IMR-90 (cell line): ENCODE results near the gene AIRE. TPM values are rescaled to one million over a fixed set of nuclear protein-coding genes. Genes with fewer than 3 reads are reported as not detected.
A peak's percentile ranks its signal among the peaks of the same experiment; 100 is the strongest.

Experiments used
- ATAC-seq: fragments of 200-7000 bp; cut with Tn5 transposase; 2 replicates; pipeline ENCODE4 v1.9.1; 2020; ENCODE audit warnings: low read depth, mild to moderate bottlenecking, moderate library complexity
- BruUV-seq: library from RNA; stranded (reverse); fragments of 400-500 nt; replicated peaks from 2 replicates; lab custom pipeline; 2021; lab: Mats Ljungman, UMichigan
- CTCF ChIA-PET: fragments of 300-600 bp; formaldehyde crosslinking; extraction: SDS; loops from one replicate; lab custom pipeline; 2021; ENCODE audit warnings: antibody characterized with exemption; lab: Yijun Ruan, JAX
- POLR2A ChIA-PET: fragments of 300-600 bp; sonication (Branson Sonifier 250); formaldehyde crosslinking; loops from one replicate; lab custom pipeline; 2022; ENCODE audit warnings: antibody characterized with exemption; ENCODE audit not compliant: unreplicated experiment; lab: Charles Lee
- DNase-seq: peaks from one replicate; pipeline ENCODE4 v3.0.0; 2013
- H2AFZ ChIP-seq: replicated peaks from 2 replicates; pipeline ENCODE3; 2013; ENCODE audit warnings: low read length, mild to moderate bottlenecking; ENCODE audit not compliant: poor library complexity
- H2AK5ac ChIP-seq: 2 replicates; pipeline ENCODE4 v1.6.1; 2013; ENCODE audit warnings: low read depth, low read length, inconsistent platforms
- H2AK9ac ChIP-seq: replicated peaks from 2 replicates; pipeline ENCODE3; 2013; ENCODE audit warnings: mild to moderate bottlenecking, low read depth, low read length, moderate library complexity; ENCODE audit not compliant: poor library complexity
- H2BK120ac ChIP-seq: 2 replicates; pipeline ENCODE4 v1.6.1; 2013; ENCODE audit warnings: low read depth, low read length, inconsistent platforms
- H2BK15ac ChIP-seq: 3 replicates; pipeline ENCODE4 v1.6.1; 2013; ENCODE audit warnings: low read depth, low read length, inconsistent platforms
- H2BK20ac ChIP-seq: 2 replicates; pipeline ENCODE4 v1.6.1; 2013; ENCODE audit warnings: low read depth, mild to moderate bottlenecking, inconsistent platforms, low read length, moderate library complexity
- H2BK5ac ChIP-seq: 2 replicates; pipeline ENCODE4 v1.6.1; 2013; ENCODE audit warnings: mild to moderate bottlenecking, low read depth, low read length, inconsistent platforms; ENCODE audit not compliant: poor library complexity, severe bottlenecking
- H3K14ac ChIP-seq: replicated peaks from 2 replicates; pipeline ENCODE4 v1.6.1; 2013; ENCODE audit warnings: low read depth, low read length, inconsistent platforms
- H3K18ac ChIP-seq: 2 replicates; pipeline ENCODE4 v1.6.1; 2013; ENCODE audit warnings: low read depth, low read length, control low read depth
- H3K23ac ChIP-seq: 2 replicates; pipeline ENCODE4 v1.6.1; 2013; ENCODE audit warnings: low read depth, low read length, inconsistent platforms
- H3K27ac ChIP-seq: 2 replicates; pipeline ENCODE4 v1.5.1; 2013; ENCODE audit warnings: mild to moderate bottlenecking, control low read depth, low read length; ENCODE audit not compliant: insufficient read depth
- H3K27me3 ChIP-seq: 2 replicates; pipeline ENCODE4 v1.6.1; 2013; ENCODE audit warnings: low read length; ENCODE audit not compliant: control insufficient read depth, insufficient read depth
- H3K36me3 ChIP-seq: 2 replicates; pipeline ENCODE4 v1.6.1; 2013; ENCODE audit warnings: low read length, mixed read lengths; ENCODE audit not compliant: control insufficient read depth, insufficient read depth
- H3K4ac ChIP-seq: 2 replicates; pipeline ENCODE4 v1.6.1; 2013; ENCODE audit warnings: low read depth, low read length, inconsistent platforms
- H3K4me1 ChIP-seq: 2 replicates; pipeline ENCODE4 v1.6.1; 2013; ENCODE audit warnings: low read length, mixed read lengths; ENCODE audit not compliant: control insufficient read depth, insufficient read depth
- H3K4me2 ChIP-seq: 2 replicates; pipeline ENCODE4 v1.6.1; 2013; ENCODE audit warnings: low read depth, mild to moderate bottlenecking, control low read depth, low read length, moderate library complexity
- H3K4me3 ChIP-seq: 2 replicates; pipeline ENCODE4 v1.5.1; 2013; ENCODE audit warnings: low read depth, mild to moderate bottlenecking, control low read depth, low read length, moderate library complexity; ENCODE audit not compliant: insufficient read depth
- H3K56ac ChIP-seq: 2 replicates; pipeline ENCODE4 v1.6.1; 2013; ENCODE audit warnings: low read length, inconsistent platforms; ENCODE audit not compliant: insufficient read depth; ENCODE audit errors: extremely low read depth
- H3K79me1 ChIP-seq, 2 experiments: 2 replicates each; pipeline ENCODE4 v1.6.1; 2013; ENCODE audit warnings: low read length in 2 of 2, inconsistent platforms in 1 of 2, low read depth in 1 of 2
- H3K9ac ChIP-seq: 2 replicates; pipeline ENCODE4 v1.6.1; 2013; ENCODE audit warnings: low read depth, low read length, control low read depth
- H3K9me1 ChIP-seq: 2 replicates; pipeline ENCODE4 v1.6.1; 2013; ENCODE audit warnings: low read length, inconsistent platforms; ENCODE audit not compliant: insufficient read depth
- H3K9me3 ChIP-seq: 2 replicates; pipeline ENCODE4 v1.6.1; 2013; ENCODE audit warnings: low read length; ENCODE audit not compliant: control insufficient read depth, insufficient read depth
- H4K20me1 ChIP-seq: 2 replicates; pipeline ENCODE4 v1.6.1; 2013; ENCODE audit warnings: low read length, inconsistent platforms; ENCODE audit not compliant: insufficient read depth
- H4K5ac ChIP-seq: 2 replicates; pipeline ENCODE4 v1.6.1; 2013; ENCODE audit warnings: mild to moderate bottlenecking, low read depth, low read length, control low read depth
- H4K8ac ChIP-seq, 2 experiments: 2 replicates each; pipeline ENCODE4 v1.6.1; 2013; ENCODE audit warnings: low read depth in 2 of 2, low read length in 2 of 2, control low read depth in 1 of 2, inconsistent platforms in 1 of 2
- H4K91ac ChIP-seq: 2 replicates; pipeline ENCODE4 v1.6.1; 2013; ENCODE audit warnings: low read depth, low read length, inconsistent platforms; ENCODE audit not compliant: insufficient read depth
- MXI1 ChIP-seq: IDR thresholded peaks from 2 replicates; pipeline ENCODE4 v1.6.1; 2012; ENCODE audit warnings: low read depth, mild to moderate bottlenecking, low read length, moderate library complexity, borderline replicate concordance
- RAD21 ChIP-seq: IDR thresholded peaks from 2 replicates; pipeline ENCODE4 v1.6.1; 2012; ENCODE audit warnings: low read length, improper control_type of control experiment
- SMC3 ChIP-seq: fragments of 150-350 bp; IDR thresholded peaks from 2 replicates; pipeline ENCODE4 v1.6.1; 2016; ENCODE audit warnings: low read depth, mild to moderate bottlenecking, antibody characterized with exemption, low read length, moderate library complexity
- WGBS, 2 experiments: methylation state at CpG; one replicate each; pipeline versions ENCODE4 v1.1.5 to v1.1.7; 2013; ENCODE audit warnings: missing lambda C conversion rate in 2 of 2; ENCODE audit not compliant: insufficient read length in 1 of 2; ENCODE audit errors: extremely low coverage in 2 of 2; 5-methylcytosine and 5-hydroxymethylcytosine counted together
- dilution Hi-C: fragments of 300-500 bp; cut with HindIII; formaldehyde crosslinking; loops from one replicate; pipeline ENCODE4 v1.14.3; 2018; ENCODE audit warnings: low sequenced_read_pairs; ENCODE audit not compliant: unreplicated experiment
- in situ Hi-C: fragments of 300-500 bp; cut with MboI; formaldehyde crosslinking; loops from 3 replicates; pipeline ENCODE4 v1.14.3; 2019; ENCODE audit warnings: low sequenced_read_pairs, inconsistent platforms, mixed read lengths
- intact Hi-C: fragments of 100-400 bp; cut with micrococcal nuclease; formaldehyde crosslinking; loops from 2 replicates; pipeline ENCODE4 v1.10.0; 2022
- polyA plus RNA-seq, 3 experiments: library from polyadenylated mRNA; depleted of rRNA; stranded (reverse); fragments of >200 nt; gene quantifications; 2 replicates each; pipeline ENCODE4 v1.2.3, GENCODE V29; 2012; ENCODE audit warnings: low replicate concordance in 1 of 3
- total RNA-seq: library from RNA; depleted of rRNA; stranded (reverse); fragments of >200 nt; gene quantifications from 2 replicates; pipeline ENCODE4 v1.2.3, GENCODE V29; 2012
- TF ChIP-seq, protein P1 (sequence below): conservative IDR thresholded peaks from 2 replicates; pipeline ENCODE4 v1.5.1; 2012; ENCODE audit warnings: mild to moderate bottlenecking, low read depth, low read length, improper control_type of control experiment

Gene AIRE
- total and polyA plus RNA-seq, 2 of the 4 experiments (the other 2 are of a cell fraction), result 0.05 TPM; not detected in 1

DNA sequence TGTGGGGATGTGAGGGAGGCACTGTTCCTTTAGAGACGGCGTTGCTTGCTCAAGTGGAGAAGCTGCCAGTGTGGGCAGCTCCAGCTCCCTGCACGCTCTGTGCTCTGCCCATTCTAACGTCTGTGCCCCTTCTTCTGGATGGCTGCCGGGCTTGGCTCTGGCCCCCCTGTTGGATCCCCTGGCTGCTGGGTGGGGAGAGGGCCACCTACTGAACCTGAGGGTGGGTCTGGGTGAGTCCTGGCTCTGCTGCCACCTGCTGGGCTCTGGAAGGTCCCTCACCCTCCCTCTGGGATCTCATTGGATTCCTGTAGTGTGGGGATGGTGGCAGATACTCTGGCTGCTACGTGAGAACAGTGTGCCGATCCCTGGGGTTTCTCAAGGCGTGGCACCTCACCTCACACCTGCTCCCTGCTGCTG, 19.2 kb downstream of the AIRE start:
- ATAC-seq, result peak; percentile 38
- in situ Hi-C loops, result no loop called here

More for the DNA sequence above, 19.2 kb downstream of the AIRE start:
- peaks cover 19% of the 10 kb centered on the region for H3K4me1 ChIP-seq
- H2AK9ac ChIP-seq, result peak overlapping the region; percentile 33
- ChIA-PET CTCF (interaction anchor here (0.6 kb wide), 1 partner anchor 30 kb away, joined by 3 read pairs; no protein-coding TSS in a partner anchor), POLR2A (no interaction called here)
- intact Hi-C loops, result no loop called here
- no peak overlapping the region for H3K27ac ChIP-seq
- no peak overlapping the region for H3K14ac ChIP-seq
- peak; percentile 23 for DNase-seq
- H3K79me1 ChIP-seq, result peaks cover 12 to 57% of the 10 kb centered on the region in 2 experiments
- H2BK120ac ChIP-seq, result no peak overlapping the region
- H3K9ac ChIP-seq, result no peak overlapping the region
- no TSS peak for BruUV-seq
- dilution Hi-C loops, result no loop called here
- H4K91ac ChIP-seq, result no peak overlapping the region
- no peak overlapping the region for H4K5ac ChIP-seq
- H3K36me3 ChIP-seq, result peaks cover 20% of the 10 kb centered on the region
- H3K18ac ChIP-seq, result no peak overlapping the region
- WGBS, 2 experiments, result 67% methylated on average over 2 of the region's 8 CpGs; no CpG with 5 or more reads in 1 of the 2 experiments
- H4K20me1 ChIP-seq, result peaks cover 70% of the 10 kb centered on the region
- H3K4me2 ChIP-seq, result no peak overlapping the region
- H2AFZ ChIP-seq, result peak overlapping the region; percentile 57
- no peak overlapping the region for H2AK5ac ChIP-seq
- TF ChIP-seq SMC3 (peak; percentile 46), MXI1 (no peak), RAD21 (peak; percentile 51)
- TF ChIP-seq, protein P1, sequence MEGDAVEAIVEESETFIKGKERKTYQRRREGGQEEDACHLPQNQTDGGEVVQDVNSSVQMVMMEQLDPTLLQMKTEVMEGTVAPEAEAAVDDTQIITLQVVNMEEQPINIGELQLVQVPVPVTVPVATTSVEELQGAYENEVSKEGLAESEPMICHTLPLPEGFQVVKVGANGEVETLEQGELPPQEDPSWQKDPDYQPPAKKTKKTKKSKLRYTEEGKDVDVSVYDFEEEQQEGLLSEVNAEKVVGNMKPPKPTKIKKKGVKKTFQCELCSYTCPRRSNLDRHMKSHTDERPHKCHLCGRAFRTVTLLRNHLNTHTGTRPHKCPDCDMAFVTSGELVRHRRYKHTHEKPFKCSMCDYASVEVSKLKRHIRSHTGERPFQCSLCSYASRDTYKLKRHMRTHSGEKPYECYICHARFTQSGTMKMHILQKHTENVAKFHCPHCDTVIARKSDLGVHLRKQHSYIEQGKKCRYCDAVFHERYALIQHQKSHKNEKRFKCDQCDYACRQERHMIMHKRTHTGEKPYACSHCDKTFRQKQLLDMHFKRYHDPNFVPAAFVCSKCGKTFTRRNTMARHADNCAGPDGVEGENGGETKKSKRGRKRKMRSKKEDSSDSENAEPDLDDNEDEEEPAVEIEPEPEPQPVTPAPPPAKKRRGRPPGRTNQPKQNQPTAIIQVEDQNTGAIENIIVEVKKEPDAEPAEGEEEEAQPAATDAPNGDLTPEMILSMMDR, result peak; percentile 59
- H3K56ac ChIP-seq, result no peak overlapping the region
- no peaks in the 10 kb centered on the region for H3K9me3 ChIP-seq
- no peak overlapping the region for H3K4ac ChIP-seq
- H2BK5ac ChIP-seq, result no peak overlapping the region
- no peaks in the 10 kb centered on the region for H3K27me3 ChIP-seq
- no peak overlapping the region for H3K4me3 ChIP-seq
- no peaks in the 10 kb centered on the region for H3K9me1 ChIP-seq
- no peak overlapping the region for H4K8ac ChIP-seq
- no peak overlapping the region for H2BK15ac ChIP-seq
- no peak overlapping the region for H2BK20ac ChIP-seq
- no peak overlapping the region for H3K23ac ChIP-seq
